ENCODE results near the gene CLEC3A. TPM values are rescaled to one million over a fixed set of nuclear protein-coding genes. Genes with fewer than 3 reads are reported as not detected.

Gene CLEC3A
- total and polyA plus RNA-seq, 2 donors (not counting 1 experiment from before 2014, with no cell fraction given): not detected

DNA sequence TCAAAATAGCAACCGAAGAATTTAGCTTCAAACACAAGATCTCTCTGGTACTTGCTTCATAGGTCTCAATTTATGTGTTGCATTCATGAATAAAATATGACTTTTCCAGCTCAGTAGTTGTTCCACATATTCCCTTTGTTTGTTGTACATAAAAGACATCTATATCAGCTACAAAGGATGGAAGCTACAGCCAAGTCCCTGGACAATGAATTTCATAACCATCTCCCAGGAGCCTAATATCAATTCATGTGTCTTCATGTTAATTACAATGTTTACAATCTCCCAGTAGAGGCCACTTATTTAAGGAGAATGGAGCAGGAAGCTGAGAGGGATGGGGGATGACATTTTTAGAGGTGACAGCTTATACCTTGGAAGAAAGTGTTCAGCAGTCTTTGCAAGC is 3.3 kb downstream of the CLEC3A start:
- H3K27ac ChIP-seq (ENCODE audit: insufficient read depth, low read length): no peak overlapping the region
- H3K79me2 ChIP-seq (ENCODE audit: control insufficient read depth, insufficient read depth, low read length): no peaks in the 10 kb centered on the region
- no peaks in the 10 kb centered on the region for H3K36me3 ChIP-seq (ENCODE audit: control insufficient read depth, insufficient read depth, low read length)
- H3K4me2 ChIP-seq (ENCODE audit: extremely low read depth, insufficient read depth, low read length): no peak overlapping the region
- H3K9ac ChIP-seq (ENCODE audit: insufficient read depth, low read length): no peak overlapping the region
- H4K20me1 ChIP-seq (ENCODE audit: control insufficient read depth, extremely low read depth, insufficient read depth, low read length): no peaks in the 10 kb centered on the region
- no peak for DNase-seq (ENCODE audit: low read depth in 2 of 2)
- H2AFZ ChIP-seq (ENCODE audit: low read length): no peak overlapping the region
- H3K4me3 ChIP-seq (replicated peaks in 1 of 4; ENCODE audit: control extremely low read depth in 1 of 4, insufficient read depth in 1 of 4, low read depth in 3 of 4, low read length in 4 of 4): no peak overlapping the region
- no peaks in the 10 kb centered on the region for H3K4me1 ChIP-seq (ENCODE audit: control insufficient read depth, extremely low read depth, insufficient read depth, low read length)
- H3K9me3 ChIP-seq (ENCODE audit: control insufficient read depth, insufficient read depth, low read depth, low read length): no peaks in the 10 kb centered on the region
- no peaks in the 10 kb centered on the region for H3K27me3 ChIP-seq (ENCODE audit: control insufficient read depth, insufficient read depth, low read length)
- TF ChIP-seq, protein P1, sequence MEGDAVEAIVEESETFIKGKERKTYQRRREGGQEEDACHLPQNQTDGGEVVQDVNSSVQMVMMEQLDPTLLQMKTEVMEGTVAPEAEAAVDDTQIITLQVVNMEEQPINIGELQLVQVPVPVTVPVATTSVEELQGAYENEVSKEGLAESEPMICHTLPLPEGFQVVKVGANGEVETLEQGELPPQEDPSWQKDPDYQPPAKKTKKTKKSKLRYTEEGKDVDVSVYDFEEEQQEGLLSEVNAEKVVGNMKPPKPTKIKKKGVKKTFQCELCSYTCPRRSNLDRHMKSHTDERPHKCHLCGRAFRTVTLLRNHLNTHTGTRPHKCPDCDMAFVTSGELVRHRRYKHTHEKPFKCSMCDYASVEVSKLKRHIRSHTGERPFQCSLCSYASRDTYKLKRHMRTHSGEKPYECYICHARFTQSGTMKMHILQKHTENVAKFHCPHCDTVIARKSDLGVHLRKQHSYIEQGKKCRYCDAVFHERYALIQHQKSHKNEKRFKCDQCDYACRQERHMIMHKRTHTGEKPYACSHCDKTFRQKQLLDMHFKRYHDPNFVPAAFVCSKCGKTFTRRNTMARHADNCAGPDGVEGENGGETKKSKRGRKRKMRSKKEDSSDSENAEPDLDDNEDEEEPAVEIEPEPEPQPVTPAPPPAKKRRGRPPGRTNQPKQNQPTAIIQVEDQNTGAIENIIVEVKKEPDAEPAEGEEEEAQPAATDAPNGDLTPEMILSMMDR (conservative IDR thresholded peaks at IDR 0.05 in 1 of 2, IDR thresholded peaks at IDR 0.05 in 1 of 2; ENCODE audit: low read depth in 1 of 2, low read length in 2 of 2): no peak
- TF ChIP-seq EZH2 (IDR thresholded peaks at IDR 0.05; ENCODE audit: low read length, missing control alignments): no peak

DNA sequence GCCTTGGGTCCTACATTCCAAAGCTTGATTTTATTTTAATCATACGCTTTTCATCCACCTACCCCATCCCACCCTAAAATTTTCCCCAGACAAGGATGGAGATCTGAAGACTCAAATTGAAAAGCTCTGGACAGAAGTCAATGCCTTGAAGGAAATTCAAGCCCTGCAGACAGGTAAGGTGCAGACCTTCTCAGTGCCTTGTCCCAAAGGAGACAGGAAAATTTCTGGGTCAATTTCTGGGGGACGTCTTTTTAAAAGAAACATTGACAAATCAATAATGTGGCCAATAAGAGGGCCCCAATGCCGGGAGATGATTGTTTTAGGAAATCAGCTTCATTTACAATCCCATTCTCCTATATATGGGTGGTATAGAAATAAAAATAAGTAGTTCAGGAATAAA is 5.7 kb downstream of the CLEC3A start:
- H4K20me1 ChIP-seq (ENCODE audit: control insufficient read depth, extremely low read depth, insufficient read depth, low read length): no peaks in the 10 kb centered on the region
- no peaks in the 10 kb centered on the region for H3K36me3 ChIP-seq (ENCODE audit: control insufficient read depth, insufficient read depth, low read length)
- DNase-seq (ENCODE audit: low read depth in 2 of 2): no peak
- H3K79me2 ChIP-seq (ENCODE audit: control insufficient read depth, insufficient read depth, low read length): no peaks in the 10 kb centered on the region
- H3K4me3 ChIP-seq (replicated peaks in 1 of 4; ENCODE audit: control extremely low read depth in 1 of 4, insufficient read depth in 1 of 4, low read depth in 3 of 4, low read length in 4 of 4): no peak overlapping the region
- no peak for TF ChIP-seq EZH2 (IDR thresholded peaks at IDR 0.05; ENCODE audit: low read length, missing control alignments)
- TF ChIP-seq, protein P1 (conservative IDR thresholded peaks at IDR 0.05 in 1 of 2, IDR thresholded peaks at IDR 0.05 in 1 of 2; ENCODE audit: low read depth in 1 of 2, low read length in 2 of 2): no peak
- no peaks in the 10 kb centered on the region for H3K27me3 ChIP-seq (ENCODE audit: control insufficient read depth, insufficient read depth, low read length)
- H3K27ac ChIP-seq (ENCODE audit: insufficient read depth, low read length): no peak overlapping the region
- H3K9ac ChIP-seq (ENCODE audit: insufficient read depth, low read length): no peak overlapping the region
- no peak overlapping the region for H2AFZ ChIP-seq (ENCODE audit: low read length)
- no peak overlapping the region for H3K4me2 ChIP-seq (ENCODE audit: extremely low read depth, insufficient read depth, low read length)
- no peaks in the 10 kb centered on the region for H3K4me1 ChIP-seq (ENCODE audit: control insufficient read depth, extremely low read depth, insufficient read depth, low read length)
- H3K9me3 ChIP-seq (ENCODE audit: control insufficient read depth, insufficient read depth, low read depth, low read length): no peaks in the 10 kb centered on the region

DNA sequence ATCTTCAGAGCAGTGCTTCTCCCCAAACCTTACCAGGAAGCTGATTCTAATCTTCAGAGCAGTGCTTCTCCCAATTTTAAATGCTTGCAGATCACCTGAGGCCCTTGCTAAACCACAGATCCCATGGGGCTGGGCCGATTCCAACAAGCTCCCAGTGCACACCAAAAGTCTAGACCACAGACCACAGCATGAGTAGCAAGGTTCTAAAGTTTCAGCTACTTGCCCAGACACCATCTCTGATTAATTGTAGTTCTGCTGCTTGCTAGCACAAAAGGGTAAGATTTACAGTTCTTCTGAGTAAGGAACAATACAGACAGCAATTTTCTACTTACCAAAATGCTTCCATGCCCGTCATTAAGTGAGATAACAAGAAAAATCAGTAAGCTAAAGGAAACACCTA is 12.2 kb downstream of the CLEC3A start:
- peak in 1 of 2 donors; percentile 80 for DNase-seq (ENCODE audit: low read depth in 2 of 2)
- H3K9me3 ChIP-seq (ENCODE audit: control insufficient read depth, insufficient read depth, low read depth, low read length): no peaks in the 10 kb centered on the region
- no peaks in the 10 kb centered on the region for H3K79me2 ChIP-seq (ENCODE audit: control insufficient read depth, insufficient read depth, low read length)
- TF ChIP-seq EZH2 (IDR thresholded peaks at IDR 0.05; ENCODE audit: low read length, missing control alignments): no peak
- TF ChIP-seq, protein P1 (conservative IDR thresholded peaks at IDR 0.05 in 1 of 2, IDR thresholded peaks at IDR 0.05 in 1 of 2; ENCODE audit: low read depth in 1 of 2, low read length in 2 of 2): no peak
- no peaks in the 10 kb centered on the region for H3K36me3 ChIP-seq (ENCODE audit: control insufficient read depth, insufficient read depth, low read length)
- no peak overlapping the region for H3K4me3 ChIP-seq (replicated peaks in 1 of 4; ENCODE audit: control extremely low read depth in 1 of 4, insufficient read depth in 1 of 4, low read depth in 3 of 4, low read length in 4 of 4)
- no peaks in the 10 kb centered on the region for H3K27me3 ChIP-seq (ENCODE audit: control insufficient read depth, insufficient read depth, low read length)
- no peaks in the 10 kb centered on the region for H4K20me1 ChIP-seq (ENCODE audit: control insufficient read depth, extremely low read depth, insufficient read depth, low read length)
- H3K9ac ChIP-seq (ENCODE audit: insufficient read depth, low read length): no peak overlapping the region
- no peak overlapping the region for H3K27ac ChIP-seq (ENCODE audit: insufficient read depth, low read length)
- H3K4me1 ChIP-seq (ENCODE audit: control insufficient read depth, extremely low read depth, insufficient read depth, low read length): no peaks in the 10 kb centered on the region
- no peak overlapping the region for H2AFZ ChIP-seq (ENCODE audit: low read length)
- H3K4me2 ChIP-seq (ENCODE audit: extremely low read depth, insufficient read depth, low read length): no peak overlapping the region

Measured in fibroblast of lung (primary cell).